Keratinocyte (primary cell): ENCODE data around the gene ANKRD53. TPM values are rescaled to one million over a fixed set of nuclear protein-coding genes. Genes with fewer than 3 reads are reported as not detected.

Experiments used
- DNase-seq: peaks from one replicate; pipeline ENCODE4 v3.0.0-alpha.2; 2011; ENCODE audit warnings: low read depth, missing footprints, low spot score
- FAIRE-seq: peaks from 2 replicates; lab custom pipeline; 2011; peaks lifted over from hg19 to GRCh38; lab: Jason Lieb, UNC
- H2AFZ ChIP-seq: 2 replicates; pipeline ENCODE4 v1.6.0; 2012; ENCODE audit warnings: low read length, control low read depth, inconsistent platforms; ENCODE audit not compliant: control insufficient read depth
- H3K27ac ChIP-seq: 2 replicates; pipeline ENCODE4 v1.5.1; 2011; ENCODE audit warnings: low read length; ENCODE audit not compliant: control insufficient read depth, insufficient read depth
- H3K27me3 ChIP-seq: 3 replicates; pipeline ENCODE4 v1.6.0; 2011; ENCODE audit warnings: low read length; ENCODE audit not compliant: control insufficient read depth, insufficient read depth; ENCODE audit errors: extremely low read depth
- H3K36me3 ChIP-seq, 2 experiments: 2 replicates in 1 of 2; 3 replicates in 1 of 2; pipeline ENCODE4 v1.5.1; 2011; ENCODE audit warnings: low read length in 2 of 2, mild to moderate bottlenecking in 1 of 2; ENCODE audit not compliant: control insufficient read depth in 2 of 2, insufficient read depth in 2 of 2; ENCODE audit errors: extremely low read depth in 1 of 2
- H3K4me1 ChIP-seq: 3 replicates; pipeline ENCODE4 v1.5.1; 2011; ENCODE audit warnings: low read length; ENCODE audit not compliant: control insufficient read depth, insufficient read depth; ENCODE audit errors: extremely low read depth
- H3K4me2 ChIP-seq: 3 replicates; pipeline ENCODE4 v1.6.0; 2011; ENCODE audit warnings: low read depth, low read length; ENCODE audit not compliant: control insufficient read depth, insufficient read depth; ENCODE audit errors: extremely low read depth
- H3K4me3 ChIP-seq, 3 experiments: fragments of 200-600 bp in 1 of 3; sonication (generic) in 1 of 3; 2 replicates in 2 of 3; 3 replicates in 1 of 3; pipeline ENCODE4 v1.5.1; 2011 to 2016; ENCODE audit warnings: low read length in 3 of 3, mild to moderate bottlenecking in 3 of 3, control low read depth in 2 of 3, inconsistent platforms in 1 of 3, low read depth in 1 of 3, mixed read lengths in 1 of 3, mixed run types in 1 of 3, moderate library complexity in 1 of 3; ENCODE audit not compliant: control insufficient read depth in 2 of 3, insufficient read depth in 2 of 3; ENCODE audit errors: extremely low read depth in 1 of 3
- H3K79me2 ChIP-seq: 2 replicates; pipeline ENCODE4 v1.6.0; 2012; ENCODE audit warnings: low read length; ENCODE audit not compliant: control insufficient read depth, insufficient read depth
- H3K9ac ChIP-seq: 3 replicates; pipeline ENCODE4 v1.6.0; 2011; ENCODE audit warnings: low read length; ENCODE audit not compliant: control insufficient read depth, insufficient read depth; ENCODE audit errors: extremely low read depth
- H3K9me1 ChIP-seq: 3 replicates; pipeline ENCODE4 v1.6.0; 2011; ENCODE audit warnings: low read length; ENCODE audit not compliant: control insufficient read depth, insufficient read depth; ENCODE audit errors: extremely low read depth
- H3K9me3 ChIP-seq: 2 replicates; pipeline ENCODE4 v1.5.1; 2012; ENCODE audit warnings: low read depth, low read length; ENCODE audit not compliant: control insufficient read depth
- H4K20me1 ChIP-seq: 3 replicates; pipeline ENCODE4 v1.6.0; 2011; ENCODE audit warnings: low read length; ENCODE audit not compliant: control insufficient read depth, insufficient read depth; ENCODE audit errors: extremely low read depth
- EZH2 ChIP-seq: IDR thresholded peaks from one replicate; pipeline ENCODE4 v1.6.1; 2012; ENCODE audit warnings: inconsistent platforms, mild to moderate bottlenecking, low read length, moderate library complexity
- dilution Hi-C: fragments of 300-500 bp; cut with MboI; formaldehyde crosslinking; loops from one replicate; pipeline ENCODE4 v1.7.0; 2020; ENCODE audit warnings: low sequenced_read_pairs; ENCODE audit not compliant: extremely low pct_ligation_motif_present
- polyA plus RNA-seq, 5 experiments: library from polyadenylated mRNA; depleted of rRNA in 3 of 5; stranded (reverse) in 3 of 5; stranded (forward) in 1 of 5; unstranded in 1 of 5; fragments of >200 nt; gene quantifications; 1 replicate in 1 of 5; 2 replicates in 3 of 5; 3 replicates in 1 of 5; pipeline versions ENCODE4 v1.2.1 to v1.2.3, GENCODE V29; 2011 to 2012; ENCODE audit warnings: missing spikeins in 2 of 5, low read depth in 1 of 5, low replicate concordance in 1 of 5
- TF ChIP-seq, protein P1 (sequence below), 3 experiments: IDR thresholded peaks in 1 of 3; conservative IDR thresholded peaks in 1 of 3; optimal IDR thresholded peaks in 1 of 3; 2 replicates in 2 of 3; 3 replicates in 1 of 3; pipeline versions ENCODE3 to v1.5.1; 2011; ENCODE audit warnings: low read length in 3 of 3, mild to moderate bottlenecking in 3 of 3, moderate library complexity in 2 of 3, control low read depth in 1 of 3, inconsistent platforms in 1 of 3; ENCODE audit not compliant: insufficient read depth in 2 of 3; ENCODE audit errors: extremely low read depth in 1 of 3

Gene ANKRD53
- polyA plus RNA-seq, 1 donor (not counting 4 experiments of a cell fraction or from before 2014, with no cell fraction given) = not detected

DNA sequence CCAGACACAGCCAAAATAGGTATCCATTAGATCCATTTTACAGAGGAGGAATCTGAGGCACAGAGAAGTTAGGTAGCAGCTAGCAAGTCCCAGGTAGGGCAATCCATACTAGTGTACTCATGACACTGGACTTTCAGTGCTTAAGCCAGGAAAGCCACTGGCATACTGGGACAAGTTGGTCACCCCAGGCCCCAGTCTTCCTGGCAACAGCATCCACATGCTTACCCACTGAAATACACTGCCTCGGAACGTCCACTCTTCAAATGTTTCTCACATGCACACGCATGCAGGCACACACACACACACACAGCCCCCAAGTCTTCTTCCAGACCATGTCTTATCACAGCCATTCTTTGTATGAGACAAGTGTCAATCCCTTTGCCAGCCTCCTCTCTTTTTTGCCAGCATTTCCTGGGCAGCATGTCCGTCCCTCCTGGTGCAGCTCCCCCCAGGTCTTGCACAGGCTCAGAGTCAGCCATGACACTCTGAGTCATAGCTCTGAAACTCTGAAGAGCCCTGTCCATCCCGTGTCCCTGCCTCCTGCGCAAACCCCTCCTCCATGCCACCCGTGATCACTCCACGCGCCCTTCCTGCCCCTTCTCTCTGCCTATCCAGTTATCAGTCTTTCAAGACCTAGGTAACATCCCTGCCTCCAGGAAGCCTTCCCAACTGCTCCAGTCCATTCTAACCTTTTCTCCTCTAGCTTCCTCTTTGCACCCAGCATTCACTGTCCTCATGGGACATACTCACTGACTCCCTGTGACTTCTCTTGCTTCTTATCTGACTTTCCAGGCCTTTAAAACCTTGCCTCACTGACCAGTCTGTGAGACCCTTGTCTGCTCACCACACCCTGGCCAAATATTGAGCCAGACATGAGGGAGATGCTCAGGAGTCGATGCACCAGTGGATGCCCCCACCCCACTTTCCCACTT lies 27.1 kb downstream of the ANKRD53 start:
- no peaks in the 10 kb centered on the region for H3K36me3 ChIP-seq
- H3K4me3 ChIP-seq = no peak overlapping the region
- no peak overlapping the region for H2AFZ ChIP-seq
- FAIRE-seq = no peak
- TF ChIP-seq, protein P1, sequence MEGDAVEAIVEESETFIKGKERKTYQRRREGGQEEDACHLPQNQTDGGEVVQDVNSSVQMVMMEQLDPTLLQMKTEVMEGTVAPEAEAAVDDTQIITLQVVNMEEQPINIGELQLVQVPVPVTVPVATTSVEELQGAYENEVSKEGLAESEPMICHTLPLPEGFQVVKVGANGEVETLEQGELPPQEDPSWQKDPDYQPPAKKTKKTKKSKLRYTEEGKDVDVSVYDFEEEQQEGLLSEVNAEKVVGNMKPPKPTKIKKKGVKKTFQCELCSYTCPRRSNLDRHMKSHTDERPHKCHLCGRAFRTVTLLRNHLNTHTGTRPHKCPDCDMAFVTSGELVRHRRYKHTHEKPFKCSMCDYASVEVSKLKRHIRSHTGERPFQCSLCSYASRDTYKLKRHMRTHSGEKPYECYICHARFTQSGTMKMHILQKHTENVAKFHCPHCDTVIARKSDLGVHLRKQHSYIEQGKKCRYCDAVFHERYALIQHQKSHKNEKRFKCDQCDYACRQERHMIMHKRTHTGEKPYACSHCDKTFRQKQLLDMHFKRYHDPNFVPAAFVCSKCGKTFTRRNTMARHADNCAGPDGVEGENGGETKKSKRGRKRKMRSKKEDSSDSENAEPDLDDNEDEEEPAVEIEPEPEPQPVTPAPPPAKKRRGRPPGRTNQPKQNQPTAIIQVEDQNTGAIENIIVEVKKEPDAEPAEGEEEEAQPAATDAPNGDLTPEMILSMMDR (optimal IDR thresholded peaks at IDR 0.05 in 1 of 3, IDR thresholded peaks at IDR 0.05 in 1 of 3, conservative IDR thresholded peaks at IDR 0.05 in 1 of 3; ENCODE audit: extremely low read depth in 1 of 3, insufficient read depth in 2 of 3, low read length in 3 of 3) = no peak
- TF ChIP-seq EZH2 = no peak
- no peak overlapping the region for H3K9ac ChIP-seq
- H3K9me3 ChIP-seq = no peaks in the 10 kb centered on the region
- DNase-seq = no peak
- no peaks in the 10 kb centered on the region for H3K79me2 ChIP-seq
- no peak overlapping the region for H3K4me2 ChIP-seq
- dilution Hi-C loops = no loop called here
- H3K9me1 ChIP-seq = no peaks in the 10 kb centered on the region
- H4K20me1 ChIP-seq = no peaks in the 10 kb centered on the region
- H3K4me1 ChIP-seq = peaks cover 3% of the 10 kb centered on the region
- no peak overlapping the region for H3K27ac ChIP-seq
- peaks cover 3% of the 10 kb centered on the region for H3K27me3 ChIP-seq

DNA sequence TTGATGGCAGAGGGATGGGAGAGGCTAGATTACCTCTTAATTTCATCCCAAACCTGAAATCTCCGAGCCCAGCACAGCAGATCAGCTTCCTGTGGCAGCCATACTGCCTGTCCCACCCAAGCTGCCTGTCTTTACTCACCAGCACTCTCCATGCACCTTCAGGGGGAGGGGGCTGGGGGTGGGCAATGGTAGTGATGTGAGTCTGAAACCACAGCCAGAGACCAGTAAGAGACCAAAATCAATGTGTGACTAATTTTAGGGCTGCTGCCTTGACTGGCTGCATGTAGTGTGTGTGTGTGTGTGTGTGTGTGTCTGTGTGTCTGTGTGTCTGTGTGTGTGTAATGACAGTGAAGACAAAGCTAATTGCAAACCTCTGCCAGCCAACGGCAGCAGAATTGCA lies 27.9 kb downstream of the ANKRD53 start:
- TF ChIP-seq EZH2 = no peak
- TF ChIP-seq, protein P1 (optimal IDR thresholded peaks at IDR 0.05 in 1 of 3, IDR thresholded peaks at IDR 0.05 in 1 of 3, conservative IDR thresholded peaks at IDR 0.05 in 1 of 3; ENCODE audit: extremely low read depth in 1 of 3, insufficient read depth in 2 of 3, low read length in 3 of 3) = no peak
- no peak for FAIRE-seq
- dilution Hi-C loops = no loop called here

More for the DNA sequence above, 27.9 kb downstream of the ANKRD53 start:
- H3K4me1 ChIP-seq = no peaks in the 10 kb centered on the region
- H4K20me1 ChIP-seq = no peaks in the 10 kb centered on the region
- H3K4me3 ChIP-seq = no peak overlapping the region
- H2AFZ ChIP-seq = no peak overlapping the region
- no peak overlapping the region for H3K27ac ChIP-seq
- H3K9me1 ChIP-seq = no peaks in the 10 kb centered on the region
- no peak for DNase-seq
- no peaks in the 10 kb centered on the region for H3K36me3 ChIP-seq
- H3K27me3 ChIP-seq = peaks cover 3% of the 10 kb centered on the region
- no peaks in the 10 kb centered on the region for H3K9me3 ChIP-seq
- H3K79me2 ChIP-seq = no peaks in the 10 kb centered on the region
- H3K9ac ChIP-seq = no peak overlapping the region
- no peak overlapping the region for H3K4me2 ChIP-seq
